Measurements from ENCODE around the gene ABLIM1. TPM values are rescaled to one million over a fixed set of nuclear protein-coding genes. Genes with fewer than 3 reads are reported as not detected.

The ABLIM1 gene
- polyA plus RNA-seq, 2 donors: 104 to 121 TPM

DNA sequence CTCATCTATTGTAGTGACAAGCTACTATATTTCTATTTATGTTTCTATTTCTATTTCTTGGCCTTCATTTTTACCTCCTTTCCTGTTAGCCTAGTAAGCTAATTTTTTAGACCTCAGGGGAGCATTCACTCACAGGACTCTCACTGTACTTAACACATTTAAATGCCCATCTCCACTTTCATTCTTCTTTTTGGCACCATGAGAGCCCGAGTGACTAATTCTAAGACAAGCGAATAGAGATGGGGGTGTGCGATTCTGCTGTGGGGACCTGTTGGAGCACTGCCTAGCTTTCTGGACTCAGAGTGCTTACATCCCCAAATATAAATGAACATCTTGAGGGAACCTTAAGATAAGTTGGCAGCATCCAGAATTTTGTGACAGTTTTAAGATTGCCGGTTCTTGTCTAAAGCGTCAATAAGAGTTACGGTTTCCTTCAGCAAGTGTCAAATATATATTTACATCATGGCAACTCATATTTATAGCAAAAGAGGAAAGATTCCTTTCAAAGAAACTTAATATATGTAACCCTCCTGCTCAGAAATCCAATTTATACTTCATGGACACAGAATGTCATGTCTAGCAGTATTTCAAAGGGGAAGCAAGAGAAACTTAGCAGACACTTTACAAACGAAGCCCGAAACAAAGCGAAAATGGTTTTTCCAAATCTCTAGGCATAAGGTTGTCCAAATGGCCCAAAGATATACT, 199.7 kb downstream of the ABLIM1 start:
- no peak overlapping the region for H3K27ac ChIP-seq (ENCODE audit: low read depth in 2 of 2, low read length in 1 of 2)
- no peaks in the 10 kb centered on the region for H3K27me3 ChIP-seq (ENCODE audit: control insufficient read depth in 1 of 2, insufficient read depth in 2 of 2, low read length in 2 of 2)
- peaks cover 6 to 15% of the 10 kb centered on the region in 2 donors for H3K36me3 ChIP-seq (ENCODE audit: control insufficient read depth in 2 of 2, insufficient read depth in 2 of 2, low read length in 1 of 2)
- H3K9me3 ChIP-seq (ENCODE audit: control insufficient read depth in 2 of 2, insufficient read depth in 1 of 2, low read depth in 1 of 2, low read length in 1 of 2): no peaks in the 10 kb centered on the region
- 87 to 91% methylated on average over 9 of the region's 9 CpGs for WGBS, 2 donors
- H3K4me3 ChIP-seq (ENCODE audit: low read depth in 1 of 2, low read length in 2 of 2): no peak overlapping the region
- H3K4me1 ChIP-seq (ENCODE audit: control insufficient read depth in 2 of 2, insufficient read depth in 2 of 2, low read length in 1 of 2): no peaks in the 10 kb centered on the region

GRCh38 chr10:114453576-114453975, 204.5 kb downstream of the ABLIM1 start:
- WGBS, 2 donors: 93 to 96% methylated on average over 9 of the region's 9 CpGs
- H3K36me3 ChIP-seq (ENCODE audit: control insufficient read depth in 2 of 2, insufficient read depth in 2 of 2, low read length in 1 of 2): peaks cover 5 to 9% of the 10 kb centered on the region in 2 donors

GRCh38 chr10:114448897-114449296, 209.2 kb downstream of the ABLIM1 start:
- Histone ChIP-seq H3K27me3 (ENCODE audit: control insufficient read depth in 1 of 2, insufficient read depth in 2 of 2, low read length in 2 of 2) (no peaks in the 10 kb centered on the region), H3K36me3 (ENCODE audit: control insufficient read depth in 2 of 2, insufficient read depth in 2 of 2, low read length in 1 of 2) (peaks cover 8 to 20% of the 10 kb centered on the region in 2 donors), H3K27ac (ENCODE audit: low read depth in 2 of 2, low read length in 1 of 2) (no peak overlapping the region), H3K9me3 (ENCODE audit: control insufficient read depth in 2 of 2, insufficient read depth in 1 of 2, low read depth in 1 of 2, low read length in 1 of 2) (no peaks in the 10 kb centered on the region), H3K4me3 (ENCODE audit: low read depth in 1 of 2, low read length in 2 of 2) (no peak overlapping the region), H3K4me1 (ENCODE audit: control insufficient read depth in 2 of 2, insufficient read depth in 2 of 2, low read length in 1 of 2) (no peaks in the 10 kb centered on the region)
- 65 to 68% methylated on average over 2 of the region's 2 CpGs for WGBS, 2 donors

More at GRCh38 chr10:114453576-114453975, 204.5 kb downstream of the ABLIM1 start:
- H3K27ac ChIP-seq (ENCODE audit: low read depth in 2 of 2, low read length in 1 of 2): no peak overlapping the region
- no peaks in the 10 kb centered on the region for H3K9me3 ChIP-seq (ENCODE audit: control insufficient read depth in 2 of 2, insufficient read depth in 1 of 2, low read depth in 1 of 2, low read length in 1 of 2)
- H3K27me3 ChIP-seq (ENCODE audit: control insufficient read depth in 1 of 2, insufficient read depth in 2 of 2, low read length in 2 of 2): no peaks in the 10 kb centered on the region
- no peak overlapping the region for H3K4me3 ChIP-seq (ENCODE audit: low read depth in 1 of 2, low read length in 2 of 2)
- no peaks in the 10 kb centered on the region for H3K4me1 ChIP-seq (ENCODE audit: control insufficient read depth in 2 of 2, insufficient read depth in 2 of 2, low read length in 1 of 2)

DNA sequence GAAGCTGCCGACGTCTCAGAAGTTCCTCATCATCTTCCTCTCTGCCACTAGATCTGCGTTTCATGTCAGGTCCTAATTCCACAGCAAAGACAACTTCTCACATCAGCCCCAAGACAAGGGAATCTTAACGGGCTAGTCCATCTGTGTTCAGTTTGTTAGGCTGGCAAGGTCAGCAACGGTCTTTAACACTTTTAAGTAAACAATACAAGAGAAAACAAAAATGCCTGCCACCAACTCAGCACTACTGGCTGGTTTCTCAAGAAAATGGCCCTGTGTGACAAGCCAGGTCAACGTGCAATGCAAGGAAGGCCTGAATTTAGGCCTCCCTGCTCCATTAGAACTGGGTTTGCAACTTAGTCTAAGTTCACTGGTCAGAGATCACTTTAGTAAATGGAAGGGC, 212.7 kb downstream of the ABLIM1 start:
- Histone ChIP-seq H3K9me3 (ENCODE audit: control insufficient read depth in 2 of 2, insufficient read depth in 1 of 2, low read depth in 1 of 2, low read length in 1 of 2) (no peaks in the 10 kb centered on the region), H3K4me1 (ENCODE audit: control insufficient read depth in 2 of 2, insufficient read depth in 2 of 2, low read length in 1 of 2) (no peaks in the 10 kb centered on the region), H3K4me3 (ENCODE audit: low read depth in 1 of 2, low read length in 2 of 2) (no peak overlapping the region), H3K36me3 (ENCODE audit: control insufficient read depth in 2 of 2, insufficient read depth in 2 of 2, low read length in 1 of 2) (peaks cover 3 to 24% of the 10 kb centered on the region in 2 donors), H3K27me3 (ENCODE audit: control insufficient read depth in 1 of 2, insufficient read depth in 2 of 2, low read length in 2 of 2) (no peaks in the 10 kb centered on the region), H3K27ac (ENCODE audit: low read depth in 2 of 2, low read length in 1 of 2) (no peak overlapping the region)
- WGBS, 2 donors: 76 to 87% methylated on average over 6 of the region's 6 CpGs

DNA sequence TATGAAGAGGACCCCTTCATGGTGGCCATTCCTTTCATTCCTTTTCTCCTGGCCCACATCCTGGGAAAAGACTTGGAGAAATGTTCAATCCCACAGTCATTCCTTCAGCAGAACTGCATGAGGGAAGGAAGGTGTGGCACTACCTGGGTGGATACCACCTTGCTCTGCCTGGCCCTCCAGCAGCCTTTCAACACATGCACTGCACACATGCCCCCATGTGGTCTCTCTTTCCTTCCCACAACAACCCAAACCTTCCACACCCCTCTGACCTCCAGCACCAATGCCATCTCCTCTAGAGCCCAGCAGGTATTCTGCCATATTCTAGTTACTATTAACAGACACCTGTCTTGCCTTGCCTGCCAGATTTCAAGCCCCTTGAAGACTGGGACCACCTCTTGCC, 213.3 kb downstream of the ABLIM1 start:
- Histone ChIP-seq H3K4me1 (ENCODE audit: control insufficient read depth in 2 of 2, insufficient read depth in 2 of 2, low read length in 1 of 2) (no peaks in the 10 kb centered on the region), H3K4me3 (ENCODE audit: low read depth in 1 of 2, low read length in 2 of 2) (no peak overlapping the region), H3K27ac (ENCODE audit: low read depth in 2 of 2, low read length in 1 of 2) (no peak overlapping the region), H3K36me3 (ENCODE audit: control insufficient read depth in 2 of 2, insufficient read depth in 2 of 2, low read length in 1 of 2) (peaks cover 3 to 25% of the 10 kb centered on the region in 2 donors), H3K9me3 (ENCODE audit: control insufficient read depth in 2 of 2, insufficient read depth in 1 of 2, low read depth in 1 of 2, low read length in 1 of 2) (no peaks in the 10 kb centered on the region), H3K27me3 (ENCODE audit: control insufficient read depth in 1 of 2, insufficient read depth in 2 of 2, low read length in 2 of 2) (no peaks in the 10 kb centered on the region)

DNA sequence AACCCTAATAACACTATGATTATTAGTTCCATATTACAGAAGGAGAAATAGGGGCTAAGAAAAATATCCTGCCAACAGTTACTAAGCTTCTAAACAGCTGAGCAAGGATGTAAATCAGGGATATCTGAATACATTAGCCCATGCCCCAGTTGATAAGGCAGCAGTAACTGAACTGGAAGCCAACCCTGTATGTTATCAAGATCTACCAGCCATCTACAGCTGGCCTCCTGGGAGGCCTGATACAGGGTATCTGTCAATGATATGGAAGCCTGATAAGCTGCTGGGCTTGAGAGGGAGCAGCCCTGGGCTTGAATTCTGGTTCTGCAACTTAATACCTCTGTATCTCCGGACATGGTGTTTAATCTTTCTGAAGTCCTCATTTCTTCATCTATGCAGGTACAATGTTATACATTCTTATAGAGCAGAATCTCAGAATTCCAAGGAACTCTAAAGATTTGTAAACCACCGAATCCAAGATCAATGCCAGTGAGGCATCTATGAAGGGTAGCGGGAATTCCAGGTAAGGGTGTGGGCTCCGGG, 215.9 kb downstream of the ABLIM1 start:
- WGBS, 2 donors: 74 to 80% methylated on average over 4 of the region's 4 CpGs
- H3K4me1 ChIP-seq (ENCODE audit: control insufficient read depth in 2 of 2, insufficient read depth in 2 of 2, low read length in 1 of 2): no peaks in the 10 kb centered on the region
- no peaks in the 10 kb centered on the region for H3K27me3 ChIP-seq (ENCODE audit: control insufficient read depth in 1 of 2, insufficient read depth in 2 of 2, low read length in 2 of 2)
- no peaks in the 10 kb centered on the region for H3K9me3 ChIP-seq (ENCODE audit: control insufficient read depth in 2 of 2, insufficient read depth in 1 of 2, low read depth in 1 of 2, low read length in 1 of 2)
- peaks cover 12 to 32% of the 10 kb centered on the region in 2 donors for H3K36me3 ChIP-seq (ENCODE audit: control insufficient read depth in 2 of 2, insufficient read depth in 2 of 2, low read length in 1 of 2)
- H3K27ac ChIP-seq (ENCODE audit: low read depth in 2 of 2, low read length in 1 of 2): no peak overlapping the region
- H3K4me3 ChIP-seq (ENCODE audit: low read depth in 1 of 2, low read length in 2 of 2): no peak overlapping the region

DNA sequence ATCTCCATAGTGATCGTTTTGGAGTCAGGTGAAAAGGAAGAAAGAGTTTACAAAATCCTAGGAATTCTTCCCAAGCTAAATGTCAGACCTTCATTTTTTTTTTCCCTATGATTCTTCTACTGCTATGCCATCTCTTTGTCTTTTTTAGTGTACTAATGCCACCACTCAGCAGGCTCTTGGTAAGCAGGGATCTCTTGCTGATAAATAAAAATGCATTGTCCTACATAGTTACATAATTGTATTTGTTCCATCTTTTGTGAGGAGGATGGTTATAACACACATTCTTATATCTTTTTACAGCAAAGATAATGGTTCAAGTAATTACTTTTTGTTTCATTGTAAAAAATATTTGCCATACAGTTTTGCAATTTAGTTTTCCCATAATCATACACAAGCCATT, 217.0 kb downstream of the ABLIM1 start:
- Histone ChIP-seq H3K27ac (ENCODE audit: low read depth in 2 of 2, low read length in 1 of 2) (no peak overlapping the region), H3K27me3 (ENCODE audit: control insufficient read depth in 1 of 2, insufficient read depth in 2 of 2, low read length in 2 of 2) (no peaks in the 10 kb centered on the region), H3K4me1 (ENCODE audit: control insufficient read depth in 2 of 2, insufficient read depth in 2 of 2, low read length in 1 of 2) (no peaks in the 10 kb centered on the region), H3K4me3 (ENCODE audit: low read depth in 1 of 2, low read length in 2 of 2) (no peak overlapping the region), H3K36me3 (ENCODE audit: control insufficient read depth in 2 of 2, insufficient read depth in 2 of 2, low read length in 1 of 2) (peaks cover 14 to 32% of the 10 kb centered on the region in 2 donors), H3K9me3 (ENCODE audit: control insufficient read depth in 2 of 2, insufficient read depth in 1 of 2, low read depth in 1 of 2, low read length in 1 of 2) (no peaks in the 10 kb centered on the region)
- 94 to 95% methylated on average over 1 of the region's 1 CpG for WGBS, 2 donors

DNA sequence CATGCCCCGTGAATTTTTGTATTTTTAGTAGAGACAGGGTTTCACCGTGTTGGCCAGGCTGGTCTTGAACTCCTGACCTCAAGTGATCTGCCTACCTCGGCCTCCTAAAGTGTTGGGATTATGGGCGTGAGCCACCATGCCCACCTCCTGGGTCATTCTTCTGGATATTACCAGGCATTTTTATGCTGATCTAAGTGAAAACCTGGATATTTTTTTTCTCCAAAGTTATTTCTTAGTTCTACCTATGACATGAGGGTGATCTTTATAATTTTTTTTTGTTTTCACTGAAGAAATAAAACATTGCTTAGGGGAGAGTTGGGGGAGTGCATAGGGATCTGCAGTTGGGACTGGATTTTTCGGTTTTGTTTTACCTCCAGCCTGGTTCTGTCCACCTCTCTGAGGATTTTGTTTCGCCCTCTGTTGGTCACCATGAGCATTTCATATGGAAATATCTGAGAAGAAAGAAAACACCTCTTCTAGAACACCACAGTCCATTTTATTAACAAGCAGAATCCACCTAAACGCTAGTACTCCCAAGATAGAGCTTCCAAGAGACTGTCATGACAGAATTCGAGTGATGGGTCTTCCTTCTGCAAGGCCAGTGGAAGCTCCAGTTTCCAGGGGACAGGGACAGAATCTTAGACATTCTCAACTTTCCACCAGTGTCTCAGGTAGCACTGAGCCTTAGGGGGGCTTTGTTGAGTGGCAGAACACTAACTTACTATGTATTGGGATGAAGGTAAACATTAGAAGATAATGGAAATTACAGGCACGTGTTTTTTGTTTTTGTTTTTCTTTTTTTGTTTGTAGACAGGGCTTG, 220.4 kb downstream of the ABLIM1 start:
- Histone ChIP-seq H3K4me3 (ENCODE audit: low read depth in 1 of 2, low read length in 2 of 2) (no peak overlapping the region), H3K36me3 (ENCODE audit: control insufficient read depth in 2 of 2, insufficient read depth in 2 of 2, low read length in 1 of 2) (peaks cover 18 to 30% of the 10 kb centered on the region in 2 donors), H3K27ac (ENCODE audit: low read depth in 2 of 2, low read length in 1 of 2) (no peak overlapping the region), H3K27me3 (ENCODE audit: control insufficient read depth in 1 of 2, insufficient read depth in 2 of 2, low read length in 2 of 2) (no peaks in the 10 kb centered on the region), H3K9me3 (ENCODE audit: control insufficient read depth in 2 of 2, insufficient read depth in 1 of 2, low read depth in 1 of 2, low read length in 1 of 2) (no peaks in the 10 kb centered on the region), H3K4me1 (ENCODE audit: control insufficient read depth in 2 of 2, insufficient read depth in 2 of 2, low read length in 1 of 2) (no peaks in the 10 kb centered on the region)
- 76 to 83% methylated on average over 9 of the region's 9 CpGs for WGBS, 2 donors

DNA sequence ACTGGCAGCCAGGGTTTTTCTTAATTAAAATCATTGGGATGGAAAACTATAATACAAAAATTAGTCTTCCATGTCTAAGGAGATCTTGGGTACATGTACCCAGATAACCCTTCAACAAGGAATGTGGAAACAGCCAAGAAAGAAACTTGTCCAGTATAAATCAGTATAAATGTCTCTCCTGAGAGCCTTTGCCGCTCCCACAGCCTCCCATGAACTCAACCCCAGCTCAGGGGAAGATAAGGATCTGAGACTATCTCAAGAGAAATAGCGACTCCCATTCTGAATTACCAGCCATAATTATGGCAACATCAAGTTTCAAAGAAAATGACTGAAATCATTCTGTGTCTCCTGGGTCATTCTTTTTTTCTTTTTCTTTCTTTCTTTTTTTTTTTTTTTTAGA, 221.1 kb downstream of the ABLIM1 start:
- H3K36me3 ChIP-seq (ENCODE audit: control insufficient read depth in 2 of 2, insufficient read depth in 2 of 2, low read length in 1 of 2): peaks cover 18 to 28% of the 10 kb centered on the region in 2 donors

More for the DNA sequence above, 221.1 kb downstream of the ABLIM1 start:
- no peaks in the 10 kb centered on the region for H3K27me3 ChIP-seq (ENCODE audit: control insufficient read depth in 1 of 2, insufficient read depth in 2 of 2, low read length in 2 of 2)
- H3K4me1 ChIP-seq (ENCODE audit: control insufficient read depth in 2 of 2, insufficient read depth in 2 of 2, low read length in 1 of 2): no peaks in the 10 kb centered on the region
- H3K4me3 ChIP-seq (ENCODE audit: low read depth in 1 of 2, low read length in 2 of 2): no peak overlapping the region
- H3K27ac ChIP-seq (ENCODE audit: low read depth in 2 of 2, low read length in 1 of 2): no peak overlapping the region
- 90 to 95% methylated on average over 2 of the region's 2 CpGs for WGBS, 2 donors
- no peaks in the 10 kb centered on the region for H3K9me3 ChIP-seq (ENCODE audit: control insufficient read depth in 2 of 2, insufficient read depth in 1 of 2, low read depth in 1 of 2, low read length in 1 of 2)

Data from esophagus (tissue), 2 donors.